PFSK-1 (cell line): ENCODE data around the gene HES7.

Experiments used
- POLR2AphosphoS5 ChIP-seq: IDR thresholded peaks from 2 replicates; pipeline ENCODE4 v1.6.1; 2012; ENCODE audit warnings: low read depth, mild to moderate bottlenecking, control low read depth, low read length, moderate library complexity
- SIN3A ChIP-seq: IDR thresholded peaks from 2 replicates; pipeline ENCODE4 v1.6.1; 2012; ENCODE audit warnings: mild to moderate bottlenecking, low read length, moderate library complexity, borderline replicate concordance; ENCODE audit not compliant: insufficient read depth
- TAF1 ChIP-seq: IDR thresholded peaks from 2 replicates; pipeline ENCODE4 v1.6.1; 2012; ENCODE audit warnings: low read length, control low read depth, borderline replicate concordance; ENCODE audit not compliant: insufficient read depth
- TF ChIP-seq, protein P1 (sequence below), 2 experiments: IDR thresholded peaks; 2 replicates each; pipeline versions ENCODE4 v1.6.1 to v1.8.0; 2011 to 2012; ENCODE audit warnings: low read depth in 2 of 2, low read length in 2 of 2, control low read depth in 1 of 2, inconsistent platforms in 1 of 2, mild to moderate bottlenecking in 1 of 2, moderate library complexity in 1 of 2; ENCODE audit not compliant: insufficient read depth in 1 of 2

DNA sequence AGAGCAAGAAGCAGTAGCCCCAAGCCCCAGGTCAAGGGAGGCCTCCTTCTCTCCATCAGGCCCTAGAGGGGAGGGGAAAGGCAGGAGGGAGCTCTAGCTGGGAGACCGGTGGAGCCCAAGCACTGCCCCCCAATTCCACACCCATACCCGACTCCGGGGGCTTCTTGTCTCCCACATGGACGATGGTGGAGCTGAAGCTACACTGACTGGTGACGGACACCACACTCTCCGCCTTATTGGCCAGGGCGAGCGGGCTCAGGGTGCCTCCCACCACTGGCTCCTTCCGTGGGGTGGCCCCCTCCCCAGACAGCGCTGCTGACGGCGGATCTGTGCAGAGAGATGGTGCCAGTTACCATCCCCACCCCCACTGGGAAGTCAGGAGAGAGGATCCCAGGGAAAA is 21.9 kb upstream of the HES7 start:
- TF ChIP-seq SIN3A (no peak), POLR2AphosphoS5 (no peak), TAF1 (no peak)
- TF ChIP-seq, protein P1, sequence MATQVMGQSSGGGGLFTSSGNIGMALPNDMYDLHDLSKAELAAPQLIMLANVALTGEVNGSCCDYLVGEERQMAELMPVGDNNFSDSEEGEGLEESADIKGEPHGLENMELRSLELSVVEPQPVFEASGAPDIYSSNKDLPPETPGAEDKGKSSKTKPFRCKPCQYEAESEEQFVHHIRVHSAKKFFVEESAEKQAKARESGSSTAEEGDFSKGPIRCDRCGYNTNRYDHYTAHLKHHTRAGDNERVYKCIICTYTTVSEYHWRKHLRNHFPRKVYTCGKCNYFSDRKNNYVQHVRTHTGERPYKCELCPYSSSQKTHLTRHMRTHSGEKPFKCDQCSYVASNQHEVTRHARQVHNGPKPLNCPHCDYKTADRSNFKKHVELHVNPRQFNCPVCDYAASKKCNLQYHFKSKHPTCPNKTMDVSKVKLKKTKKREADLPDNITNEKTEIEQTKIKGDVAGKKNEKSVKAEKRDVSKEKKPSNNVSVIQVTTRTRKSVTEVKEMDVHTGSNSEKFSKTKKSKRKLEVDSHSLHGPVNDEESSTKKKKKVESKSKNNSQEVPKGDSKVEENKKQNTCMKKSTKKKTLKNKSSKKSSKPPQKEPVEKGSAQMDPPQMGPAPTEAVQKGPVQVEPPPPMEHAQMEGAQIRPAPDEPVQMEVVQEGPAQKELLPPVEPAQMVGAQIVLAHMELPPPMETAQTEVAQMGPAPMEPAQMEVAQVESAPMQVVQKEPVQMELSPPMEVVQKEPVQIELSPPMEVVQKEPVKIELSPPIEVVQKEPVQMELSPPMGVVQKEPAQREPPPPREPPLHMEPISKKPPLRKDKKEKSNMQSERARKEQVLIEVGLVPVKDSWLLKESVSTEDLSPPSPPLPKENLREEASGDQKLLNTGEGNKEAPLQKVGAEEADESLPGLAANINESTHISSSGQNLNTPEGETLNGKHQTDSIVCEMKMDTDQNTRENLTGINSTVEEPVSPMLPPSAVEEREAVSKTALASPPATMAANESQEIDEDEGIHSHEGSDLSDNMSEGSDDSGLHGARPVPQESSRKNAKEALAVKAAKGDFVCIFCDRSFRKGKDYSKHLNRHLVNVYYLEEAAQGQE (IDR thresholded peaks at IDR 0.05; ENCODE audit: insufficient read depth in 1 of 2, low read depth in 2 of 2, low read length in 2 of 2) = no peak
